Activated CD4-positive, CD25-positive, alpha-beta regulatory T cell treated with anti-CD3 and anti-CD28 coated beads, Interleukin-2, amount 50 U/mL, for 16 hours (primary cell): ENCODE data around the gene SYTL3.
"Not testable (repeated sequence)": the region's sequence is repeated elsewhere in the genome, so short reads cannot be mapped to it uniquely, and the experiment has no call there.

Experiments
- DNase-seq: peaks from one replicate; pipeline ENCODE4 v3.0.0-alpha.2; 2020; ENCODE audit warnings: low read depth, low spot score

The SYTL3 gene

DNA sequence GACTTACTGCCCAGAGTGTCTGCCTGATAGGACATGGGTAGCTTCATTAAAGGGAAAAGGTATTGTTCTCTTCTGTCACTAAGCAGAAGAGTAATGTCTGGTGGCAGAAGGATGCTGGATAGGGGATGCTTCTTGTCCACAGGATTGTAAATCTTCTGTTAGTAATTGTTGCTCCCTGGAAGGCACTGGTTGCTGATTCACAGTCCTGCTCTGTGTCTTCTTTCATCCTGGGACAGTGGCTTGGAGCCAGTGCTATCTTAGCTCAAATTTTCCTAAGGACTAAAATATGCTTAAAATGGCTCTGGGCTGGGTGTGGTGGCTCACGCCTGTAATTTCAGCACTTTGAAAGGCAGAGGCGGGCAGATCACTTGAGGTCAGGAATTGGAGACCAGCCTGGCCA is 48.0 kb downstream of the SYTL3 start:
- DNase-seq: no peak

DNA sequence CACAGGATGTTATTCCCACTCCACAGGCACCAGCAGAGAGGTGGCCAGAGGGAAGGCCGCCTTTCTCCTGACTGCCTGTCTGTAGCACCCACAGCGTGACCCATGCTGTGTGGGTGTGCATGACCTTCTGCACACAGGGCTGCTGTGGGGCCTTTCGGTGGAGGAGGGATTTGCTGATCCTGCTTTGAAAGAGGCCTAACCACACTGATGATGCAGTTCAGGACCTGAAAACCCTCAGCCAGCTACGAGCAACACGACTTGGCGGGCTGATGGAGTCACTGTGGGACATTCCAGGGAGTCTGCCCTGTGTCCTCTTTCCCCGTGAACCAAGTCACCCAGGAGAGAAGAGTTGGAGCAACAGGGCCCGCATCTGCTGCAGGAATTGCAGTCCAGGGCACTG is 49.1 kb downstream of the SYTL3 start:
- DNase-seq: no peak

DNA sequence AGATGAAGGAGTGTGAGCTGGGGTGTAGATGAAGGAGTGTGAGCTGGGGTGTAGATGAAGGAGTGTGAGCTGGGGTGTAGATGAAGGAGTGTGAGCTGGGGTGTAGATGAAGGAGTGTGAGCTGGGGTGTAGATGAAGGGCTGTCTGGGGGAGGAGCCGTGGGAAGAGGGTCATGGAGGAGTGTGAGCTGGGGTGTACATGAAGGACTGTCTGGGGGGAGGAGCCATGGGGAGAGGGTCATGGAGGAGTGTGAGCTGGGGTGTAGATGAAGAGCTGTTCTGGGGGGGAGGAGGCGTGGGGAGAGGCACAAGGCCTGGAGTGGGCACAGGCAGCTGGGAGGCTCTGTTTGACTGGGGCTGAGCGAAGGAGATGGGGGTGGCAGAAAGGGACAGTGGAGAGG is 51.4 kb downstream of the SYTL3 start:
- DNase-seq: not testable (repeated sequence)

DNA sequence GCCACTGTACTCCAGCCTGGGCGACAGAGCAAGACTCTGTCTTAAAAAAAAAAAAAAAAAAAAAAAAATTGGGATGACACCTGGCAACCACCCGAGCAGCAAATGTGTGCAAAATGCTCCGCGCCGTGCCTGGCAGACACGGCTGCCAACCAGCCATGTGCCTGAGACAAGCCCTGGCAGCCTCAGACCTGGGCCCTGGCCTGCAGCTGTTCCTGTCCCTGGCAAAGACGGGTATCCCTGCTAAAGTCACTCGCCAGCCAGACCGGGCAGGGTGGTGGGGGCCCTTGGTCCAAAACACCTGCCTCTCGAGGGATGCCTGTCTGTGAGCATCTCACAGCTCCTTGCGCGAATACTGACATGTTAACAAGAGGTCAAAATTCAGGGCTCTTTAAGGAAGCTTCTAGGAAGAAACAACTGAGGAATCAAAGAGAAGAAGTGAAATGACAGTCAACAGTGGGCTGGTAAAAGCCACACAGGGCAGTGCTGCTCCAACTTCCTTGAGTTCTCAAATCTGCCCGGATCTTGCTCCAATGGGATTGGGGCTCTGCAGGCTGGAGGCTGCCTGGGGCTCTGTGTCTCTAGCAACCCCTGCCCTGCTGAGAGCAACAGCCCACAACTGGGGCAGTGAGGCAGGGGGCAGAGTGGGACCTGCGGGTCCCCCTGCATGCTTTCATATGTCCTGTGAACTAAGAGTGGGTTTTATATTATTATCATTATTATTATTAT is 53.4 kb downstream of the SYTL3 start:
- no peak for DNase-seq

DNA sequence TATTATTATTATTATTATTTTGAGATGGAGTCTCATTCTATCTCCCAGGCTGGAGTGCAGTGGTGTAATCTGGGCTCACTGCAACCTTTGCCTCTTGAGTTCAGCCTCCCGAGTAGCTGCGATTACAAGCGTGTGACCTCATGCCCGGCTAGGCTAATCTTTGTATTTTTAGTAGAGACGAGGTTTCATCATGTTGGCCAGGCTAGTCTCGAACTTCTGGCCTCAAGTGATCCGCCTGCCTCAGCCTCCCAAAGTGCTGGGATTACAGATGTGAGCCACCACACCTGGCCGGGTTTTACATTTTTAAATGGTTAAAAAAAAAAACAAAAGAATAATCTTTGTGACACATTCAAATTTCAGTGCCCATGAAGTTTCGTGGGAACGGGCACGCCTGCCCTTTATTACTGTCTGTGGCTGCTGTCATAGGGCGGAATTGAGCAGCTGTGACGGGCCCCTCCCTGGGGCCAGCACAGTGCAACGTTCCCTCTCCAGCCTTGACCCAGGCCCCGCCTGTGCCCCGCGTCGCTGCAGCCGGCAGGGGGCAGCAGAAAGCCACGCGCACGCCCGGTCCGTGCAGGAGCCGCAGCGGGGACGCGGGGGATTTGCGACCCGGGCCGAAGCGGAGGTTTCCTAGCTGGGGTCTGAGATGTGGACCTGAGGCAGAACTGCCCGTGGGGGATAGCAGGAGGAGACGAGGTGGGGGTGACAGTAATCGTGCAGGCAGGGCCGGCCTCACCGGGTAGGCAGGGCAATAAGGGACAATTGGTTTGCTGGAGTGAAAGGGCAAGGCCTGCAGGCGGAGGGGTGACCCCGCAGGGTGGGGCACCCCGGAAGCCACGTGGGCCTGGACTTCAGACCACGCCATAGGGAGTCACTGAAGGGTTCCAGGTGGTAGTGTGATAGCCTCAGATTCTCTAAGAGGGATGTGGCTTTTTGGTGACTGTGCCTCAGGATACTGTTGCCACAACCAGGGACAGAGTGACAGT is 54.3 kb downstream of the SYTL3 start:
- peak; percentile 54 for DNase-seq

DNA sequence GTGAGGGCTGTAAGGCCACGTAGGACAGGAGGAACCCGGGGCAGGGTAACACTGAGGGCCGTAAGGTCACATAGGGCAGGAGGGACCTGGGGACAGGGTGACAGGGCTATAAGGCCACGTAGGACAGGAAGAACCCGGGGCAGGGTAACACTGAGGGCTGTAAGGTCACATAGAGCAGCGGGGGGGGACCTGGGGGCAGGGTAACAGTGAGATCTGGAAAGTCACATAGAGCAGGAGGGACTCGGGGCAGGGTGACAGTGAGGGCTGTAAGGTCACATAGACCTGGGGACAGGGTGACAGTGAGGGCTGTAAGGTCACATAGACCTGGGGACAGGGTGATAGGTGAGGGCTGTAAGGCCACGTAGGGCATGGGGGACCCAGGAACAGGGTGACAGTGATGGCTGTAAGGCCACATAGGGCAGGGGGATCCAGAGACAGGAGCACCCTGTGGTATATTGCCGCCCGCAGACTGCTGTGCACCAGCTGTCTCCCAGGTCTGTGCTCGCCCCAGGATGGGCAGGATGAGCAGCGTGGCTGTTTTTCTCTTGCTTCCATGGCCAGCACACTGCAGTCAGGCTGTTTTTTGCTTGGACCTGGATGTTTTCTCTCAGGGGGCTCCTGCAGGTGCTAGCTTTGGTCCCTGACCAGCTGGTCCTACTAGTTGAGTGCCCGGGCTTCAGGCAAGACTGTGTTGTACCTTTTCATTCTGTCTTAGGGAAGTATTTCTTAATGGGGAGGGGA is 55.7 kb downstream of the SYTL3 start:
- no peak for DNase-seq

DNA sequence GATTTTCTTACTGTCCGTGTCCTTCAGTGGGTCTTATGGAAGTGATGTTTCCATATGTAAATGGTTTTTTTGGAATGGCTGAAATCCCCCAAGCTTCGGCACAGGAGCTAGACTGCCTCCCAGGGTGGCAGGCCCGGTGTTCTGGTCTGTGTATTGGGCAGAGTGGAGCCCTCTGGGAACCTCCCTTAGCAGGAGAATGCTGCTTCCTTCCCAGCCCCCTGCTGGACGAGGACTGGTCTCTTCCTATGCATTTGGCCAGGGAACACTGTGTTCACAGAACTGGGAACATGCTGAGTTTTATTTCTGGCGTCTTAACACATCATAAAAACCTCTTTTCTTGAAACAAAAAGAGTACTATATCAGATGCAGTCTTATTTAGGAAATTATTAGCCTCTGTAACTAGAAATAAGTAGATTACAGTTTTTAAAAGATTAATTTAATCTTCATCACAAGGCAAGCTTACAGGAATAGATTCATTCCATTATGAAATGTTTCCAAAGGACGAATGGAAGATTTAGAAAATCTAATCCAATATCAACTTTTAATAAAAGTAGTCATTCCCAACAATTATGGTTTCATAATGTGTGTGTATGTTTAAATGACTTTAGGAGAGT is 56.6 kb downstream of the SYTL3 start:
- DNase-seq: no peak

DNA sequence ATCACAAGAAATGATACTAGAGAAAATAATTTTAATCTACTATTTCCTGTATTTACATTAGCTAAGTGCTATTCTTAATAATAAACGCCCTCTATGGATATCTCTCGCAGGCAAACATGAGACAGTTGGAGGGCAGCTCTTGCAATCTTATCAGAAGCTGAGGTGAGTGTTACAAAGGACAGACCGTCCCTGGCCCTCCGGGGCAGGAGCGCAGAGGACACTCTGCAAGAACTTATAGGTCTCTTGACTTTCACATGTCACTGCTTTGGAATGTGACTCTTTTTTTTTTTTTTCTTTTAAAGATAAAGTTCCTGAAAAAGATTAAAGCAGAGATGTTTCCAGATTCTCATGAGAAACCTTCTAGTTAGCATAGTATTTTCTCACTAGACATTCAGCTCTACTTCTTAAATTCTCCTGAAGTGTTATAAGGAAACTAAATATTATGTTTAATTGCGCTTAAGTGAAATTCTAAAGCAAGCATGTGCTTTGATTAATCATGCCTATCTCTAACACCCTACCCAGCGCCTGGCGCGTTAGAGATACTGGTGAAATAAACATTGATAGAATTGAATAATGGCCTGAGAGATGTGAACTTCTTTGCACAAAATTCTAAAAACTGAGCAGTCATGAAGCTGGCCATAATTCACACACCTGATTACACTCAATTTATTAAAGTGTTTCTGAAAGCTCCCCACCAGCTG is 57.4 kb downstream of the SYTL3 start:
- no peak for DNase-seq

DNA sequence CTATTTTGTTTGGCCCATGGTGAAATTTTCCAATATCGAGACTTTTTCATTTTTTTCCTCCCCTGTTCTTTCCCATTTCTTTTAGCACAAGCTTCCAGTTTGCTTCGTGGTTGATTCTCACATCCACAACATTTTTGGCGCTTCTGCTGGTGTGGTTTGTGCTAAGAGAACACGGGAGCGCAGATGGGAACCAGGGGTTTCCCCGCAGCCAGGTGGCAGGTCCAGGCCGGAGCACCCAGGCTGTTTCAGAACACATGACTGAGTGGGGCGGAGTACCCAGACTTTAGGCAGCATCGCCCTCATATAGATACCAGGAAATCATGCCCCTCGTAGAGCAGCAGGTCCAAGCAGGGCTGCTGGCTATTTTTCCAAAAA is 58.0 kb downstream of the SYTL3 start:
- no peak for DNase-seq

DNA sequence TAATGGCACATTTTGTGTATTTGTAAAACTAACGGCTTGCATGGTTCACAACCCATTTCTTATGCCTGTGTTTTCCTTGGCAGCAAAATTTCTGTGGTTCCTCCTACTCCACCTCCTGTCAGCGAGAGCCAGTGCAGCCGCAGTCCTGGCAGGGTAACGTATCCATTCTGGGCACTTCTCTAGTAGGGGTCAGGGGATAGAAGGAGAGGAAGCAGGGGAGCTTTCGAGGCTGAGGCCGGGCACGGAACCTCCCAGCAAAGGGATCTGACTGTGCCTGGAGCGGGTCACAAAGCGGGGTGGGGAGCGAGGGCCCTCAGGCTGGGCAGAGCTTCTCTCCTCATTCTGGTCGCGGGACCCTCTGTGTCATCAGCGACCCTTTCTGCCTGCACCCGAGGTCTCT is 58.4 kb downstream of the SYTL3 start:
- DNase-seq: no peak

DNA sequence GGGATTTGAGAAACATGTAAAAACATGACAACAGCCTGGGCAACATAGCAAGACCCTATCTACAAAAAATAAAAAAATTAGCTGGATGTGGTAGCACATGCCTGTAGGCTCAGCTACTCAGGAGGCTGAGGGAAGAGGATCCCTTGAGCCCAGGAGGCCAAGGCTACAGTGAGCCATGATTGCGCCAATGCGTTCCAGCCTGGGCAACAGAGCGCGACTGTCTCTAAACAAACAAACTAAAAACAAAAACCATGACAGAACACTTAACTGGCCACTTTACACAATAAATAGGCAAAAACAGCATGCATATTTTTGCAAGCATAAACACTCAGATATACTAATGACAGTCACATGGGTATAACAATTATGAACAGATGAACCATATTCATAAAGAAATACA is 60.0 kb downstream of the SYTL3 start:
- no peak for DNase-seq

DNA sequence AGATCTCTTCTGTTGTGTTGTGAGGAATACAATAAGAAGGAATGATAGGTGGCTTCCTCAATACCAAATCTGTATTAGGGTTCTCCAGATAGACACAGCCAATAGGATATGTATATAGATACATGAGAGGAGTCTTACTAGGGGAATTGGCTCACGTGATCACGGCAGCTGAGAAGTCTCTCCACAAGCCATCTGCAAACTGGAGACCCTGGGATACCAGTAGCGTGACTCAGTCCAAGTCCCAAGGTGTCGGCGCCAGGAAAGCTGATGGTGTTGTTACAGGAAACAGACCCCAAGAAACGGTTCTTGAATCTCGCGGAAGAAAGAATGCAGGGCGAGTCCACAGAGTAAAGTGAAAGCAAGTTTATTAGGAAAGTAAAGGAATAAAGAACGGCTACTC is 61.4 kb downstream of the SYTL3 start:
- no peak for DNase-seq

DNA sequence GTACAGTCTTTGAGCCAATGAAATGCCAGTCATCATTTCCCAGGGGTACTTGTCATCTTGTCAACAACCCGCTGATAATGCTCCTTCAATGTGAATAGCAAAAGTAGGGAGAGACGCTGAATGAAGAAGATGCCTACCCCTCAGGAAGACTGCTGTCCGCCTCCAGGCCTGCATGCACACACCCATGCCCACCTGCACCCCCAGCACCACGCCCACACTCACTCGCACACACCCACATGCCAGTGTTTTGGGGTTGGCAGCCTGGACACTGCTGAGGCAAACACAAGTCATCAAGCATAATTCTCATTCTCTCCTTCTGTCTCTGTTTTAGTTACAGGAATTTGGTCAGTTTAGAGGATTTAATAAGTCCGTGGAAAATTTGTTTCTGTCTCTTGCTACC is 63.6 kb downstream of the SYTL3 start:
- no peak for DNase-seq

DNA sequence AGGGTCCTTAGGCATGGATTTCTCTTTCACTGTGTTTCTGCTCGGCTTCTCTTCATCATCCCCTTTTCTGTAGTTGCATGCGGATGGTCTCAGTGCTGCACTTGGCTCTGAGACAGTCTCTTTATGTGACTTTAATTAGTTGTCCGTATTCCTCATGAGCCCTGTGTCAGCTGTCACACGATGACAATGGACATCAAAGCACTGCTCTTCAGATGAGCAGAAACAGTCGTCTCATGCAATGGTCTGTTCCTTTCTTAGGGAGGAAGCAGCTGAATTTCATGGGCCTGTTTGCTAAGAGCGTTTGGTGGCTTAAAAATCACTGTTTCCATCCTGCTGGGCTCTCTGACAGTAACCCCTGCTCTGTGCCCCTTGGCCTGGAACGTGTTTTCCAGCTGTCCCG is 64.9 kb downstream of the SYTL3 start:
- no peak for DNase-seq

DNA sequence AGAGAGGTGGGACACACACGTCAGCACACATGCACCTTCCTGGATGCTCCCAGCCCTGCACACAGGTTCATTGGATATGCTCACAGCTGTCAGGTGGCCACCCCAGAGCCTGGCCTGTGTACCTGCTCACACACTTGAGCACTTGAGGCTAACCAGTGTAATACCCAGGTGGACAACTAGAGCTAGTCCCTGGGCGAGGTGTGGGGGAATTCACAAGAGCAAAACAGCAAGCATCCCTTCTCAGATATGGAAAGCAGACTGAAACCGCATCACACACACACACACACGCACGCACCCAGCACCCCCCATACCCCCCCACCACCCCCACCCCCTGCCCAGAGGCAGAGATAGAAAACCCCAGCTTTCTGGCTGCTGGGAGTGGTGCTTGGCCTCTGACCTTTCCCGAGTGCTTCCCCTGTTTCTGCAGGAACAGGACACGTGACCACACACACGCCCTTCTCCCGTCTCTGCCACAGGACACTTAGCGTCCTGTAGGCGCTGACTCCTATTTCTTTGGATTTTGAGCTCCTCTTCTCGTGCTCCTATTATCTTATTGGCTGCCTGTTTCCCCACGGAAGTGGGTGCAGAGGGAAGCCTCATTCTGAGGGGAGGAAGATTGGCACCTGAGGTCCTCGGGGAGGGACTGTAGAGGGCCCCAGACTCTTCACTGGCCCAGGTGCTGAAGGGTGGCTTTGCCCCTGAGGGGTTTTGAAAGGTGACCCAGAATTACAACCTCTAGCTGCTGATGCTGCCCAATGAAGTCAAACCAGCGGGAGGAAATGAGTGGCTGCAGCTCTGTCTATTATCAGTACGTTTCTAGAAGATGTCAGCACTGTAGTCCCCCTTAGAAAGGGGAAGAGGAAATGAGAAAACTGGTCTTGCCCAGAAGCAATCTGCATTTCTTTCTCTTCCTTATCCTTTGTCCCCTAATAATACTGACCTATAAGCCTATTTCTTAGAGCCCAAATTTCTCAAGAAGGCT is 65.8 kb downstream of the SYTL3 start:
- DNase-seq: no peak

DNA sequence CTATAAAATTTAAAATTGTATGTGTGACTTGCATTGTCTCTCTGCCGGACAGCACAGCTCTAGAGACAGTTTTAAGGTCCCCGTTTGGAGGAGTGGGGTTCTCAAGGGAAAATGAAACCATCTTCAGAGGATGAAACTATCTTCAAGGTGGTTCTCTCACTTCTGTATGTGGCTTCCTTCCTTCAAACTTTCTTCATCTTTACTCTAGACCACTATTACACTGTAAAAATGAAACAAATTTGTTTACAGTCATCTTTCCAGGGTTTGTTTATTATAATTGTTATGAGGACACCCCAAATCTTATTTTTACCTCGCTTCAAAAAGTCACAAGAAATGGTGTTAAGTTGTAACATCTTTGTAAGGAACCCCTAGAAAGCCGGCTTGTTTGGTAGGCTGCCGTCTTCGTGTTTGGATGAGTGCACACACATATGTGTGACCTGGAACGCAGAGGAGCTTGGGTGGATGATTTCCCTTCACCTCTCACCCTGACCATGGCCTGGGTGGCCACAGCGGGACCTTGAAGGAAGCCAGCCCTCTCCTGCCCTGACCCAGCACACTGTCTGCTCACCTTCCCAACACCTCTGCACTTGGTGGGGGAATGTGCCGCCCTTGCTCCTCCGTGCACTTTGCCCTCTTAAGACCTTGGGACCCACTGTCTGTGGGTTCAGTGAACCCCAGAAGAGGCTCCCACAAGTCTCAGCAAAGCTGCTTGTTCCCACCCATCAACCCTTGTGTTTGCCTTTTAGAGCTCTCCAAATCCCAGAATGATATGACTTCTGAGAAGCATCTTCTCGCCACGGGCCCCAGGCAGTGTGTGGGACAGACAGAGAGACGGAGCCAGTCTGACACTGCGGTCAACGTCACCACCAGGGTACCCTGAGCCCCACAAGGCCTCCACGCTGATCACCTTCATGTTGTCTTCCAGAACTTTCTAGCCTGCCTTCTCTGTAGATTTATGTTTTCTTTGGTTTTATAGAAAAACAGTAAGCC is 67.8 kb downstream of the SYTL3 start:
- DNase-seq: no peak

DNA sequence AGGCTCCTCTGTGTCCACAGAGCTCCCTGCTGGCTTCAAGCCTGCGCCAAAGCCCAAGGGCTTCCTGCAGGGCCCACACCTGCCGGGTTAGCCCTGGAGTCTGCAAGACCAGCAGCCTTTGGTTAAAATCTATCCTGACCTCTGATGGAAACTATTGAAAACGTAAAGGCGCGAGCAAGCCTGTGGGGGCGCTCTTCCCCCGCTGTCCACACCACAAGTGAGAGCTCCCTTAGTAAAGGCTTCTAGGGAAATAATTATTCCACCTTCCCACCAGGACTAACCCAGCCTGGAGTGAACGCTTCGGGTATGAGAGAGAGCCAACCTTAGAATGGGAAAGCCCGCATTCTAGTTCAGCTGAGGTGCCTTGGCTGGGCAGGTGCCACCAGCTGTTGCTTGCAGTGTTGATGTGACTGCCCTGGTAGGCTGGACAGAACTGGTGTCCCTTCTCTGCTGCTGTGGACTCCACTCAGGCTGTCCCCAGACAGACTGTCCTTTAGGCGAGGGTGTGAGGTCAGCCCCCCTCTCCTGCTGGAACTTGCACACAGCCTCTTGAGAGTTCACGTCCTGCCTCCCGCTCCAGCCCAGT is 68.7 kb downstream of the SYTL3 start:
- DNase-seq: no peak

DNA sequence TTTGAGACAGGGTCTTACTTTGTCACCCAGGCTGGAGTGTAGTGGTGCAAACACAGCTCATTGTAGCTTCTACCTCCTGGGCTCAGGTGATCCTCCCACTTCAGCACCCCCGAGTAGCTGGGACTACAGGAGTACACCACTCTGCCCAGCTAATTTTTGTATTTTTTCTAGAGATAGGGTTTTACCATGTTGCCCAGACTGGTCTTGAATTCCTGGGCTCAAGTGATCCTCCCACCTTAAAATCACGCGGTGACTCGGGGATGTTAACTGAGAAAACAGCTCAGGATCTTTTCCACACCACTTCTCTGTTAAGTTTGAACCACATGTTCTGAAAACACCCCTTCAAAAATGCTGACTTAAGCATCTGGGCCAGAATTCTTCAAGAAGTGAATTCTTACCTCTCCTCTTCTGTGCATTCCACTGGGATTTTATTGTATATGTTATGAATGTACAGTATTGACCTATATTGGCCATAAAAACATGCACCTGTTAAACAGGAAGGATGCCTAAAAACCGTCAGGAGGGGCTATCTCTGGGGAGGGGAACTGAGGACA is 72.4 kb downstream of the SYTL3 start:
- no peak for DNase-seq
